ENCODE results near the gene ZBED2.

DNA sequence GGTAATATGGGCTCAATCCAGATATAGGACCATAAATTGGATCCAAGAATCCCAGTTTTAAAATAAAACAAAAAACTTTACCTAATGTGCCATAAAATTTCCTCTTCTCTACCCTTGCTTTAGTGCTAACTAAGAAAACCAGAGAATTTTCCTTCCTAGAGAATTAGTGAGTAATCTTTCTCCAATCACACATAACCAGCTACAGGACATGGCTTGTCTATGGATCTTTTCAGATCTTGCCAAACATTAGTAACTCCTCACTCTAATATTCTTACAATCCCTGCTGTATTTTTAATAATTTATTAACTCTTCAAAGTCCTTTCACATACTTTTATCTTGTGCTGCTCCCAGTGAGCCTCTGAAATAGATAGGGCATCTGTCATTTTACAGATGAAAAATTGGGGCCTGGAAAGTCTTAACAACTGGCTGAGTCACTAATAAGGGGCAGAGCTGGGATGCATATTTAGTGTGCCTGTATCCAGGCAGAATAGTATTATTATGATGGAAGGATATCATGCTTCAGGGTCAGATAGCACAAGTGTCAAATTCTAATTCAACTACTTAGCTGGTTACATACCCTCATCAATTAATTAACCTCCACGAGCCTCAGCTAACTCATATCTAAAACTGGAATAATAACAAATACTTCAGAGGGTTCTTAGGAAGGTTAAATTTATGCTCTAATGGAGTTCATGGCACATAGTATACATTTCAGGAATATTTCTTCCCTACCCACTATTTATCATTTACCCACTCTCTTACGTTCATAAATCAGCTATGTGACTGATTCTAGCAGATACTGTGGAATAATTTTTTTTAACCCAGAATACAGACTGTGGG is 5.6 kb downstream of the ZBED2 start:
- TF ChIP-seq CTCF (IDR thresholded peaks at IDR 0.05; ENCODE audit: insufficient read depth, low read depth, low read length) (no peak), EZH2 (IDR thresholded peaks at IDR 0.05; ENCODE audit: insufficient read depth, low read length) (no peak)
